K562 (cell line): ENCODE measurements around the gene EGR1. TPM values are rescaled to one million over a fixed set of nuclear protein-coding genes. Genes with fewer than 3 reads are reported as not detected.

Experiments used
- ATF4 ChIP-seq: fragments of 450-650 bp; formaldehyde crosslinking; IDR thresholded peaks from 2 replicates; pipeline ENCODE4 v1.4.0; 2022; ENCODE audit warnings: mild to moderate bottlenecking, moderate library complexity
- BHLHE40 ChIP-seq: IDR thresholded peaks from 2 replicates; pipeline ENCODE4 v1.6.1; 2011; ENCODE audit warnings: low read length, improper control_type of control experiment
- CREB1 ChIP-seq, 2 experiments: sonication (generic) in 1 of 2; formaldehyde crosslinking in 1 of 2; IDR thresholded peaks; 2 replicates each; pipeline versions ENCODE4 v1.6.1 to v1.8.0; 2012 to 2022; ENCODE audit warnings: inconsistent platforms in 1 of 2, mild to moderate bottlenecking in 1 of 2, missing genetic modification reagents in 1 of 2, moderate library complexity in 1 of 2
- MCM2 ChIP-seq: fragments of 450-650 bp; IDR thresholded peaks from 2 replicates; pipeline ENCODE4 v1.6.1; 2017; ENCODE audit warnings: low read depth, mild to moderate bottlenecking
- RB1 ChIP-seq: fragments of 450-650 bp; IDR thresholded peaks from 2 replicates; pipeline ENCODE4 v1.6.1; 2017; ENCODE audit warnings: low read depth, mild to moderate bottlenecking
- RFX1 ChIP-seq: fragments of 450-650 bp; IDR thresholded peaks from 2 replicates; pipeline ENCODE4 v1.6.1; 2016; ENCODE audit warnings: mild to moderate bottlenecking, moderate library complexity
- TEAD4 ChIP-seq, 2 experiments: sonication (generic) in 1 of 2; formaldehyde crosslinking in 1 of 2; IDR thresholded peaks; 2 replicates each; pipeline versions ENCODE4 v1.6.1 to v1.8.0; 2012 to 2022; ENCODE audit warnings: borderline replicate concordance in 1 of 2, inconsistent platforms in 1 of 2, low read length in 1 of 2, mild to moderate bottlenecking in 1 of 2, missing genetic modification reagents in 1 of 2
- ZNF253 ChIP-seq: fragments of 250-450 bp; sonication (Bioruptor Pico); conservative IDR thresholded peaks from 2 replicates; pipeline ENCODE4 v1.6.1; 2021; ENCODE audit warnings: mild to moderate bottlenecking
- ZNF318 ChIP-seq, 2 experiments: fragments of 450-650 bp; IDR thresholded peaks; 2 replicates each; pipeline ENCODE4 v1.6.1; 2016; ENCODE audit warnings: mild to moderate bottlenecking in 2 of 2, borderline replicate concordance in 1 of 2, low read depth in 1 of 2, moderate library complexity in 1 of 2
- ZNF449 ChIP-seq: fragments of 250-450 bp; sonication (Bioruptor Pico); IDR thresholded peaks from 2 replicates; pipeline ENCODE4 v1.8.0; 2022; ENCODE audit warnings: moderate library complexity, mild to moderate bottlenecking, inconsistent platforms
- ZNF639 ChIP-seq, 2 experiments: fragments of 200-800 bp in 1 of 2; sonication (Bioruptor generic) in 1 of 2; sonication (generic) in 1 of 2; formaldehyde crosslinking in 1 of 2; IDR thresholded peaks in 1 of 2; conservative IDR thresholded peaks in 1 of 2; 2 replicates each; pipeline versions ENCODE4 v1.5.0 to v1.6.1; 2016 to 2020; ENCODE audit warnings: missing compliant biosample characterization in 1 of 2, missing genetic modification characterization in 1 of 2, missing genetic modification reagents in 1 of 2
- ZNF778 ChIP-seq: fragments of 450-650 bp; formaldehyde crosslinking; IDR thresholded peaks from 2 replicates; pipeline ENCODE4 v1.4.0; 2020; ENCODE audit warnings: mild to moderate bottlenecking, moderate library complexity
- polyA plus RNA-seq, 8 experiments: library from polyadenylated mRNA; depleted of rRNA in 4 of 8; stranded (reverse) in 5 of 8; unstranded in 3 of 8; fragments of >200 nt; fragmentation: Nextera tagmentation in 2 of 8; fragmentation: Illumina TruSeq in 1 of 8; extraction: Ambion mirVana in 2 of 8; extraction: Trizol in 1 of 8; gene quantifications; 2 replicates each; pipeline versions ENCODE4 v1.2.1 to v1.2.3, GENCODE V29; 2011 to 2014; ENCODE audit warnings: inconsistent platforms in 1 of 8, missing spikeins in 1 of 8
- total RNA-seq, 7 experiments: library from RNA; depleted of rRNA in 6 of 7; stranded (reverse); fragments of >200 nt in 6 of 7; fragmentation: Illumina TruSeq in 2 of 7; extraction: Trizol in 2 of 7; gene quantifications; 2 replicates each; pipeline versions ENCODE4 v1.2.1 to v1.2.3, GENCODE V29; 2011 to 2021; ENCODE audit warnings: low replicate concordance in 1 of 7

The EGR1 gene
- total and polyA plus RNA-seq, 9 of the 15 experiments (the other 6 are each of a cell fraction or from before 2014, with no cell fraction given), result 1.3 to 132 (median 21.5) TPM

- TF ChIP-seq ATF4 (CRISPR knock-in tag) (no peak), ZNF639 (CRISPR knock-in tag; conservative IDR thresholded peaks at IDR 0.05 in 1 of 2, IDR thresholded peaks at IDR 0.05 in 1 of 2) (no peak), CREB1 (IDR thresholded peaks at IDR 0.05) (peak; percentile 67; the same call in 1 of the 2 replicates), CREB1 (CRISPR knock-in tag; IDR thresholded peaks at IDR 0.05) (no peak), RFX1 (no peak; the same call in 1 of the 2 replicates), RB1 (no peak), ZNF778 (no peak), ZNF449 (CRISPR knock-in tag) (no peak), MCM2 (no peak), ZNF318 (IDR thresholded peaks at IDR 0.05; ENCODE audit: borderline replicate concordance in 1 of 2, low read depth in 1 of 2) (no peak; a peak in 1 of 4 replicates), BHLHE40 (peak; percentile 90), TEAD4 (IDR thresholded peaks at IDR 0.05; ENCODE audit: low read length) (peak; percentile 41), TEAD4 (CRISPR knock-in tag; IDR thresholded peaks at IDR 0.05; ENCODE audit: borderline replicate concordance) (no peak), ZNF253 (CRISPR knock-in tag) (peak; percentile 92)
Measured at GRCh38 chr5:138469540-138470321, 4.5 kb downstream of the EGR1 start (continued).
